Stimulated activated CD4-positive, alpha-beta T cell treated with anti-CD3 and anti-CD28 coated beads, TNF-alpha, amount 100 ng/mL, for 24 hours (primary cell): Measurements from ENCODE around the gene ASAP3.
"Not testable (repeated sequence)": the region's sequence is repeated elsewhere in the genome, so short reads cannot be mapped to it uniquely, and the experiment has no call there.

Experiments
- DNase-seq, 3 experiments: peaks; one replicate each; pipeline ENCODE4 v3.0.0-alpha.2; 2020; ENCODE audit warnings: low read depth in 3 of 3

ASAP3 gene

GRCh38 chr1:23514111-23514679 lies 30.2 kb upstream of the ASAP3 start:
- DNase-seq, result no peak

- DNase-seq, result no peak
Observed at GRCh38 chr1:23509896-23510295, 25.9 kb upstream of the ASAP3 start.

GRCh38 chr1:23506376-23507107 lies 22.6 kb upstream of the ASAP3 start:
- DNase-seq, result no peak

- DNase-seq, result no peak
Observed at GRCh38 chr1:23505851-23506250, 21.9 kb upstream of the ASAP3 start.

- DNase-seq, result not testable (repeated sequence)
Observed at GRCh38 chr1:23504156-23504555, 20.2 kb upstream of the ASAP3 start.

- no peak for DNase-seq
Observed at GRCh38 chr1:23502951-23503350, 19.0 kb upstream of the ASAP3 start.

- DNase-seq, result no peak
Observed at GRCh38 chr1:23500466-23500865, 16.5 kb upstream of the ASAP3 start.

- DNase-seq, result no peak
Observed at GRCh38 chr1:23497777-23498439, 13.9 kb upstream of the ASAP3 start.

GRCh38 chr1:23496490-23497181 lies 12.7 kb upstream of the ASAP3 start:
- DNase-seq, result no peak

- DNase-seq, result not testable (repeated sequence)
Observed at GRCh38 chr1:23494836-23495235, 10.9 kb upstream of the ASAP3 start.

- not testable (repeated sequence) for DNase-seq
Observed at GRCh38 chr1:23492776-23493175, 8.8 kb upstream of the ASAP3 start.

GRCh38 chr1:23492132-23492720 lies 8.2 kb upstream of the ASAP3 start:
- no peak for DNase-seq

GRCh38 chr1:23489842-23490241 lies 5.9 kb upstream of the ASAP3 start:
- no peak for DNase-seq

- no peak for DNase-seq
Observed at GRCh38 chr1:23485002-23485332, 988 bp upstream of the ASAP3 start.

- peak; percentile 77 to 90 (median 82) for DNase-seq
Observed at GRCh38 chr1:23484253-23485001, 448 bp upstream of the ASAP3 start.

- no peak for DNase-seq
Observed at GRCh38 chr1:23481904-23482303, 2.1 kb downstream of the ASAP3 start.

GRCh38 chr1:23481026-23481597 lies 2.9 kb downstream of the ASAP3 start:
- no peak for DNase-seq

GRCh38 chr1:23480187-23481025 lies 3.6 kb downstream of the ASAP3 start:
- DNase-seq, result no peak

- DNase-seq, result no peak
Observed at GRCh38 chr1:23479666-23479941, 4.4 kb downstream of the ASAP3 start.

- no peak for DNase-seq
Observed at GRCh38 chr1:23478896-23479665, 4.9 kb downstream of the ASAP3 start.
